Fibroblast of mammary gland (primary cell): ENCODE data around the gene ACP5.
A peak's percentile ranks its signal among the peaks of the same experiment; 100 is the strongest.
"Not testable (repeated sequence)": the region's sequence is repeated elsewhere in the genome, so short reads cannot be mapped to it uniquely, and the experiment has no call there.

Experiments used
- DNase-seq: peaks from one replicate; pipeline ENCODE4 v3.0.0-alpha.2; 2010; ENCODE audit warnings: low read depth
- H3K4me3 ChIP-seq: 2 replicates; pipeline ENCODE4 v1.5.1; 2011; ENCODE audit warnings: low read depth, mild to moderate bottlenecking, low read length, moderate library complexity; ENCODE audit not compliant: control insufficient read depth
- CTCF ChIP-seq: conservative IDR thresholded peaks from 2 replicates; pipeline ENCODE4 v1.5.1; 2011; ENCODE audit warnings: low read depth, low read length, inconsistent platforms; ENCODE audit not compliant: control insufficient read depth, insufficient read depth

ACP5 gene

DNA sequence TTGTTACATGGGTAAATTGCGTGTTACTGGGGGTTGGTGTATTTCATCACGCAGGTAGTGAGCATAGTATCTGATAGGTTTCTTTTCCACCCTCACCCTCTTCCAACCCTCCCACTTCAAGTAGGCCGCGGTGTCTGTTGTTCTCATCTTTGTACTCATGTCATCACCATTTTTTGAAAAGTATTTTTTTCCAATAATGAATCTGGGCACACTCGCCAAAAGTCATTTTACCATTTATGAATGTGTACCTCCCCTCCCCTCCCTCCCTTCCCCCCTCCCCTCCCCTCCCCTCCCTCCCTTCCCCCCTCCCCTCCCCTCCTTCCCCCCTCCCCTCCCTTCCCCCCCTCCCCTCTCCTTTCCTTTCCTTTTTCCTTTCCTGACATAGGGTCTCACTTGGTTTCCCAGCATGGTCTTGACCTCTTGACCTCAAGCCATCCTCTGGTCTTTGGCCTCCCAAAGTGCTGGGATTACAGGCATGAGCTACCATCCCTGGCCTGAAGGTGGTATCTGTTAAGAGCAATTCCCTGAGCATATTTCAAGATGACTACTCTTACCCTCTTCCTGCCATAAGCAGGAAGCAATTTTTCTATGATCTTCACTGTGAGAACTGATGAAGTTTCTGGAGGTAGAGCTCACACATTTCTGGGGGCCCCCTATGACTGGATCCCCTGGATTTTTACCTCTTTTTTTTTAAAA, 35.5 kb upstream of the ACP5 start:
- no peak overlapping the region for H3K4me3 ChIP-seq
- TF ChIP-seq CTCF: no peak
- no peak for DNase-seq

DNA sequence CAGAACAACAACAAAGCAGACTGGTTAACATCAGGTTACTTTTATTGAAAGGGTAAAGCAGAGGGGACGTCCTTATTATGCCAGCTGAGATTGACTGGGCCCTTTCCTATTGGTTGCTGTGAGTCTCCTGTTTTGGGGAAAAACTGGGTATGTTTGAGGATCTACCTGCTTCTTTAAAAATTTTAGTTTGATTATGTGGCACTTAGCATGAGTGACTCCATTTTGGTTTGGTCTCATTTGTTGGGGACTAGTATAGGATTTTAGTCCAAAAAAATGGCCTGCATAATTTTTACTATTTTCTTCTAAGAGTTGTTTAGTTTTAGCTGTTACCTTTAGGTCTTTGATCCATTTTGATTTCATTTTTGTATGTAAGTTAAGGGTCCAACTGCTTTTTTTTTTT, 34.3 kb upstream of the ACP5 start:
- DNase-seq: no peak
- no peak overlapping the region for H3K4me3 ChIP-seq
- TF ChIP-seq CTCF: no peak

DNA sequence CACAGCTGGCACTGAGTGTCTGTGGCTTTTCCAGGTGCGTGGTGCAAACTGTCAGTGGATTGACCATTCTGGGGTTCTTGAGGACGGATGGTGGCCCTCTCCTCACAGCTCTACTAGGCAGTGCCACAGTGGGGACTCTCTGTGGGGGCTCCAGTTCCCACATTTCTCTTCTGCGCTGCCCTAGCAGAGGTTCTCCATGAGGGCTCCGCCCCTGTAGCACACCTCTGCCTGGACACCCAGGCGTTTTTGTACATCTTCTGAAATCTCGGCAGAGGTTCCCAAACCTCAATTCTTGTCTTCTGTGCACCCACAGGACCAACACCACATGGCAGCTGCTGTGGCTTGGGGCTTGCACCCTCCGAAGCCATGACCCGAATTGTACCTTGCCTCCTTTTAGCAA, 29.0 kb upstream of the ACP5 start:
- DNase-seq: no peak
- H3K4me3 ChIP-seq: no peak overlapping the region
- no peak for TF ChIP-seq CTCF

- not testable (repeated sequence) for DNase-seq, H3K4me3 ChIP-seq
Observed at GRCh38 chr19:11599704-11600103, 22.3 kb upstream of the ACP5 start.

DNA sequence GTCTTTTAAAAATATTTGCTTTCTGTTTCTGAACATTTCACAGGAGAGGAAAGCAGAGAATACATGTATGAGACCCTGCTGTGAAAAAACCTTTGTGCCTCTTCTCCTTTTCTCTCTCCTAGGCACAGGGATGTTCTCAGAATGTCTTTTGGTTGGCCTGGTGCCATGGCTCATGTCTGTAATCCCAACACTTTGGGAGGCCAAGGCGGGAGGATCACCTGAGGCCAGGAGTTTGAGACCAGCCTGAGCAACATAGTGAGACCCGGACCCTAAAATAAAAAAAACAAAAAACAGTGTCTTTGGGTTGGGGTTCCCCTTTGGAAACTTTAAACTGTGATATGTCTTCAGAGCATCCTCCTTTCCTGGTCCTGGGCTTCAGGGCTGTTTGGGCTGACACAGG, 21.3 kb upstream of the ACP5 start:
- DNase-seq: no peak
- TF ChIP-seq CTCF: no peak
- H3K4me3 ChIP-seq: no peak overlapping the region

GRCh38 chr19:11598103-11598483, 20.6 kb upstream of the ACP5 start:
- DNase-seq: no peak

More at GRCh38 chr19:11598103-11598483, 20.6 kb upstream of the ACP5 start:
- TF ChIP-seq CTCF: no peak
- H3K4me3 ChIP-seq: peak overlapping the region; percentile 88
